ENCODE data around the gene ARFGAP3.

ARFGAP3 gene

GRCh38 chr22:42889304-42889703 lies 32.2 kb upstream of the ARFGAP3 start:
- no peaks in the 10 kb centered on the region for H3K9me3 ChIP-seq (ENCODE audit: control insufficient read depth, insufficient read depth, low read depth, low read length)
- no peak for TF ChIP-seq ZNF37A (tag by site-specific recombination; IDR thresholded peaks at IDR 0.05)
- TF ChIP-seq ZNF223 (tag by site-specific recombination; IDR thresholded peaks at IDR 0.05) = no peak
- TF ChIP-seq HOXA7 (CRISPR knock-in tag; IDR thresholded peaks at IDR 0.05; ENCODE audit: borderline replicate concordance) = no peak
- TF ChIP-seq SCRT2 (tag by site-specific recombination; IDR thresholded peaks at IDR 0.05) = no peak
- no peak for TF ChIP-seq ZNF571 (tag by site-specific recombination; IDR thresholded peaks at IDR 0.05)
- TF ChIP-seq BCL6B (tag by site-specific recombination; IDR thresholded peaks at IDR 0.05) = no peak
- TF ChIP-seq KLF9 (tag by site-specific recombination; IDR thresholded peaks at IDR 0.05; ENCODE audit: low read depth) = no peak
- TF ChIP-seq ZNF138 (tag by site-specific recombination; IDR thresholded peaks at IDR 0.05; ENCODE audit: borderline replicate concordance) = no peak
- TF ChIP-seq ZNF394 (tag by site-specific recombination; IDR thresholded peaks at IDR 0.05; ENCODE audit: borderline replicate concordance) = no peak
- TF ChIP-seq ZNF112 (tag by site-specific recombination; IDR thresholded peaks at IDR 0.05) = no peak
- TF ChIP-seq ZNF26 (tag by site-specific recombination; IDR thresholded peaks at IDR 0.05) = no peak
- no peak for TF ChIP-seq ZNF341 (tag by site-specific recombination; IDR thresholded peaks at IDR 0.05; ENCODE audit: low read depth)
- no peak for TF ChIP-seq ZNF510 (tag by site-specific recombination; IDR thresholded peaks at IDR 0.05; ENCODE audit: insufficient replicate concordance)
- no peak for TF ChIP-seq GLIS2 (tag by site-specific recombination; IDR thresholded peaks at IDR 0.05)
- no peak for TF ChIP-seq ZNF549 (tag by site-specific recombination; IDR thresholded peaks at IDR 0.05)
- no peak for TF ChIP-seq ZNF704 (tag by site-specific recombination; IDR thresholded peaks at IDR 0.05)
- TF ChIP-seq BCL11A (tag by site-specific recombination; IDR thresholded peaks at IDR 0.05; ENCODE audit: low read depth) = no peak
- TF ChIP-seq AEBP2 (tag by site-specific recombination; IDR thresholded peaks at IDR 0.05; ENCODE audit: borderline replicate concordance) = no peak
- no peak for TF ChIP-seq PATZ1 (tag by site-specific recombination; IDR thresholded peaks at IDR 0.05)
- H3K4me1 ChIP-seq (ENCODE audit: control insufficient read depth, insufficient read depth, low read length) = no peaks in the 10 kb centered on the region
- H3K27ac ChIP-seq (ENCODE audit: extremely low read depth, low read depth, low read length) = no peak overlapping the region
- CTCF ChIA-PET = interaction anchor here (0.7 kb wide), 1 partner anchor 54 kb away, joined by 4 read pairs; no protein-coding TSS in a partner anchor
- POLR2A ChIA-PET = no interaction called here
- H3K36me3 ChIP-seq (ENCODE audit: control insufficient read depth in 2 of 2, insufficient read depth in 1 of 2, low read length in 2 of 2) = peaks cover 3 to 81% of the 10 kb centered on the region in 2 experiments; a peak in 1 of 3 replicates
- H3K4me3 ChIP-seq (ENCODE audit: low read depth, low read length) = no peak overlapping the region
